ENCODE measurements around the gene ASTN1.

ASTN1 gene

DNA sequence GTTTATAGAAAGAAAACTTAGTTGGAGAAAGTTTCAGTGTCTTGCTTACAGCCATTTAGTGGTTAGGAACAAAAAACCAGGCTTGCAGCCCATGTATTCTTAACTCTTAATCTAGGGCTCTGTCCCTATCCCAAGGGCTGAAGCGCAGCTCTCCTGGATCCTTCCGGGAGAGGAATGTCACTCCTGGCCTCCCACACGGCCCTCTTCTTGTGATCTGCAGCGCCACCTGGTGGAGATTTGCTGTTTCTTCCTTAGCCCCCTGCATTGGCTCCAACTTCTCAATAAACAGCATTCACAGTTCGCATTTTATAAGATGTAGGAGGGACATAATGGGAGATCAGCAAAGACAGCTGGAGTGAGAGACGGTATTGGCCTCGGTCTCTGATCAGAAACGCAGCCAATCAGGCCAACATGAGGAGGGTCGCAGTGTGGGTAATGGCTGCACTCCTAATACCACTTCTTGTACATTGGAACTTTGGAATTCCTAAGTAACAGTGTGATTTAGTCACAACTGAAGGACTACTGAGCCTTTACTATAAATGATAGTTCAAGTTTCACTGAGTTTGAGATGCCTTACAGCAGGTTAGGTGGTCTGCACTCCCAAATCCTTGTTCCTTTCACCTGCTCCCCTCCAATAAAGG lies 283.4 kb downstream of the ASTN1 start:
- peak in 45 of 56 donors; percentile 4 to 81 (median 35) for DNase-seq

DNA sequence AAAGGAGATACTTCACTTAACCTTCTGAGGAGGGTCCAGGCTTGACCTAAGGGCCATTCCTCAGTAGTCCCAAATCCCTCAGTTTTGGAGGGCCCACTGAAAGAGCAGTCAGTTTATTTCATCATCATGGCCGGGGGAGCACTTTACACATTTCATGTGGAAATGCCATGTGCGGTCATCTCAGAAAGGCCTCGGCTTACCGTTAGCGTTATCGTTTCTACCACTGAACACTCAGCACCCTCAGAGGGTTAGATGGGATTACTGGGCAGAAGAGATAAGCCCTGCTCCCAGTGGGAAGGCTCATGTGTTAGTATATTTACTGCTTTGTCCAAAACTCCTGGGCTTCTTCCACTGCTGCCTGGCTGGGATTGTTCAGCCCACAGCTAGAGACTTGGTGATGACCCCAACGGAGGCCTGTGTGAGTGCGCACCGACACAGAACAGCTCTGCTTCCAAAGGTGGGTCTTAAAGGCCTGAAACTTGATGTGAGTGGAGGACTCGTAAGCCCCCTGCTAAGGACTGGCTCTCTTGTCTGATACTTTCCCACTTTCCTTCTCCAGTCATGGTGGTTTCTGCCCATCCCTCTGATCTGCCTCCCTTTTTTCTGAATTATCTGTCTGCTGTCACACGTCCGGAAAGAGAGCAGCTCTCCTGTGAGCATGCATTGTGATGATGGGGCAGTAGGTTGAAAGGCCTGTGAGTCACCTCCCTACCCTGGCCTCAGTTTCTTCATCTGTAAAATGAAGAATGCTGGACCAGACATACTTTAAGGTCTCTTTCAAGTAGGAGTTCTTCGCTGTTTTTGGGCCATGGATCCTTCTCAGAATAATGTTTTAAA lies 284.5 kb downstream of the ASTN1 start:
- DNase-seq: no peak

DNA sequence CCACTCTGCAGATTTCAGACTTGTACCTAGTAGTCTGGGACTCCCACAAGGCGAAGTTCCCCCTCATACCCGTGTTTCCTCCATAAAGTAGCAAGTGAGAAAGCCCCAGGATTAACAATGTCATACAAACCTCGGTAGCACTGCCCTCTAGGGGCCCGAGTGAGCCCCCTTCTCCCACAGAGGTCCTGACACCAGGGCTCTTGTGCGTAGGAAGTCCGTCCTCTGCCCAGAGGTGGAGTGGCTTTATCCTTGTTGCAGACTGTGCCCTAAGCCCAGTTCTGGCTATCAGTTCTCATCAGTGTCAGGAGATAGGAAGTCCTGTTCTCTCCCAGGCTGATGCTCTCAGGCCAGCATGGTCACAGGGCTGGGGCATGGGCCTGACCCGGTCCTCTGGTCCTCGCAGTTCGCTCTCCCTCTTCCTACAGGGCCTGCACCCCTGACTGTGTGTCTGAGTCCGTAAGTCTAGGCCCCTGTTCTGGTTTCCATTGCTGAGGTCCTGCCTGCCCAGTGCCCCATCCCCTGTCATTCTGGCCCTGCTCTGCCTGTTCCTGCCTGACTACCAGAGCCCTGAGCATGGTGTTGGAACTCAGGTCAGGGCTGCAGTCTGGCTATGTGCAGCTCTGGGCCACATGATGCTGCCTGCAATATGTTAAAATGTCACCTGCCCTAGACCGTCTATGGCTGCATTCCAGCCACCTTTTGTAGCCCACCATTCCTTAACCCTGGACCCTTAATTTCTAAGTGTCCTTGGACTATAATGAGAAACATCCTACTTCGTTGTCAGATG lies 285.6 kb downstream of the ASTN1 start:
- no peak for DNase-seq

DNA sequence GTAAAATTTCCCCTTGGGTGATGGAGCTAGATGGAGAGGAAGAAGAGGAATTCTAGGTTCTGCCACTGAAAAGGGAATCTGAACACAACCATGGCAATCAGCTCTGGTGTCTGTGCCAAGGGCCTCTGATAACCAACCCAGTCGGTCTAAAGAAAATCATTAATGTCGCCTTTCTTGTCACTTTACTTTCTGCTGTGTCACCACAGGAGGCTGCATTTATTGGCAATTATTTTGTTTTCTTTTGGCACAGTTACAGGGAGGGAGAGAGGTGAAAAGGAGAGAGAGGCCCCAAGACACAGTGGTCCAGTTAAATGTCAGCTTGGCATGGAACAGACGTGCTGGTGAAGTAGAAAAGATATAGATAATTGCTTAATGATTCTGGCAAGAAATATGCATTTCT lies 287.0 kb downstream of the ASTN1 start:
- no peak for DNase-seq

DNA sequence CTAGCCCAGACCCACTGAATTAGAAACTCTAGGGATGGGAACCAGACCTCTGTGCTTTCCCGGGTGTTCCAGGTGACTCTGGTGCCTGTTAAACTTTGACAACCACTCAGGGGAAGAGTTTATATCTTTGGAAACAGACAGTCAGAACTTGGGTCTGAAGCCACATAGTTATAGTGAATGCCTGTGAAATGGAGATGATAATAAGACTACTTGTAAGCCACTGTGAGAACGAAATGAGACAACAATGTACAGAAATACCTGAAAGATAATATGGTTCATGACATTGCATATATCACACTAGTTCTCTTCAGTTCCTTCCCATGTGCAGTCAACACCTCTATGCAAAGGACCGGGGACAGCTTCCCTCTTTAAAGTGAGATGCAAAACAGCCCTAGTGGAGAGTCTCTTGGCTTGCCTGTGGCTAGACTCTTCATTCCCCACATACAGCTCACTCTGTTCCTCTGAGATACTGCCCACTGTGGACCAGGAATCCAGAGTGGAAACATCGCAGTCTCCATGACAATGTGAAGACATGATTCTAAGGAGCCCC lies 287.5 kb downstream of the ASTN1 start:
- DNase-seq: no peak

DNA sequence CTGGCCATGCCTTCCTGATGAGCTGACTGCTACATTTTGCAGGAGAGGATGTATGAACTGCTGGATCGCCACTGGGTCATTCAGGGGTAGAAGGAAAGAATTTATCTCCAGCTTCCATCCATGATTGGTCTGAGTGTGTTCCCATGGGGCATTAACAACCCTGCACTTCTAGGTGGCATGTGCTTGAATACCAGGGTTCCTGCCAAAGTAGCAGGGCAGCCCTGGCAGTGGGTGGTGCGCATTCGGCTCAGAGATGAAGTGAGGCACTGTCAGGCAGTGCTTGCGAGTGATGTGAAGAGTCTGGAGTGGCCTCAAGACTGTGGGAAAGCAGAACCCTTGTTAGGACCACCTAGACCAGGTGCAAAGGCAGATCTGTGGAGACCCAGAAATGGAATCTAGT lies 294.9 kb downstream of the ASTN1 start:
- DNase-seq: no peak

DNA sequence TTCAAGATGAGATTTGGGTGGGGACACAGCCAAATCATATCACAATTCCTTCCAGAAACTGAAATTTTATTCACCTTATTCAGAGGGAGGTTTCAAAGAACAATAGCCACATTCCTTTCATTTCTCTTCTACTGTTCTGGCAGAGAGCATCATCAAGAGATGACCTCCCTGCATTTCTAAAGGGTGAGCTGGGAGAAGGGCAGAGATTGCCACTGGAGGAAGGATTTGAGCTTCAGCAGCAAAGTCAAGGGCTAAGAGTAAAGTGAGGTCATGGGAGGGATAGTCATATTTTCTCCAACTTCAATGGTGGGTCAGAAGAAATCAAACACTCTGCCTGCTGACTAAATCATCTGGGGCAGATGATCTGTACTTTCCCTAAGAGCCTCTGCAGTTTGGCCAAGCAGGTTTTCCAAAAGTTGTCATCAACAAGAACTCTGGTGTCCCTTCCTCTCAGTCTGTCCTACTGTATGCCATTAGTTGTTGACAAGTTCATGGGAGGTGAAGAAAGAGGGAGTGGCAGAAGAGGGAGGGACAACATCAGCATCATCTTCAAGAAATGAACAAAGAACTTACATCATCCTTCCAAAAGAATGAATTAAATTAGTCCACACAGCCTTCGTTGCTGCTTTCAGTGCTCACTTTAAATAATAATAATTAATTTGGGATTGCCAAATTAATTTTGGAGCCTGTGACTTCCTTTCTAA lies 298.3 kb downstream of the ASTN1 start:
- DNase-seq: no peak

DNA sequence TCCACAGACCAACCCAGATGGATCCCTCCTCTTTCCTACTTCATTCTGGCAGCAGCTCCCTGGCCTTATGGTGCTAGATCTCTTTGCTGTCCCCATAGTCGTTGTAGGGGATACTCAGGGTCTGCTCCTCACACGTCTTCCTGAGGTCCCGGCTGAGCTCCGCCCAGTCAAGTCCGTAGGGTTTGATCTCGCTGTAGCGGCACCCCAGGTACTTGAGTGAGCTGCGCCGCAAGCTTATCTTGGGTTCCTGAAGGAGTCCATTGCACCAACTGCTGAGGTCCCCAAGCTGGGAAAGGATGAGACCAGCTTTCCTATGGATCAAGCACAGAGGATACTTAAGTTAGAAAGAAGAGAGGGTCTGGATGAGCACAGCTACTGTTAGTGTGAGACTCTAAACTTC lies 300.3 kb downstream of the ASTN1 start:
- DNase-seq: no peak

DNA sequence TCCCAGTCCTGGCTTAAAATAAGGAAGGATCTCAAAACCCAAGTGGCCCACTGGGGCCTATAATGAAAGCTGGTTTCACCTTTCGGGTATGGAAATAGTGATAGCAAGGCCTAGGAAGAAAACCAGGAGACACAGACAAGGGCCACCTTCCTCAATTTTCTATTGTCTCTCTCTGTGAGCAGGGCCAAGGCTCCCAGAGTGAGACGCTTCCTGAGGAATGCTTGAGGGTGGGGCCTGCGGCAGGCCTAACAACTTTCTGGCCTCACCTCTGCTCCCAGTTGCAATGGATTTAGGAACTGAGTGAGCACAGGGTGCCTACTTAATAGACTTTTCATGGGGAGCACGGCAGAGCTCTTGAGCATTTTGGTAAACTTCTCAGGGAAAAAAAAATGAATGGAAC lies 300.9 kb downstream of the ASTN1 start:
- no peak for DNase-seq

DNA sequence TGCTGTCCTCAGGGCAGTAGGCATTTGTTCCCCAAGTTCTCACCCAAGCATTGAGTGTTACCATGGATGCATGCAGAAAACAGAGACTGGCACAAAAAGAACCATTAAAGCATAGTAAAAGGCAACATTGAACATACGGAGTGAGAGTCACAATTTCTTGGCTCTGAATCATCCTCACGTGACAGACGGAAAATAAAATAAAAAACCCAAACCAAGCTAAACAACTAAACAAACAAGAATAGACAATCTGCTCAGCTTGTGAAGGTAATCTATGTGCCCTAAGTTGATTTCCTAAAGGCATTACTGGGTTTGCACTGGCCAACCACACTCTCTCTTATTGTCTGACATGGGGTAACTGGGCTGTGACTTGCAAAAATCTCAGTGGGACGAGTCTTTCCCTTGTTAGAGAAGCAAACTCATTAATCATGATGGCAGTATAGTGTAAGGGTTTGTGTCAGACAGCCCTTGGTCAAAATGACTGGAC lies 306.0 kb downstream of the ASTN1 start:
- no peak for DNase-seq

DNA sequence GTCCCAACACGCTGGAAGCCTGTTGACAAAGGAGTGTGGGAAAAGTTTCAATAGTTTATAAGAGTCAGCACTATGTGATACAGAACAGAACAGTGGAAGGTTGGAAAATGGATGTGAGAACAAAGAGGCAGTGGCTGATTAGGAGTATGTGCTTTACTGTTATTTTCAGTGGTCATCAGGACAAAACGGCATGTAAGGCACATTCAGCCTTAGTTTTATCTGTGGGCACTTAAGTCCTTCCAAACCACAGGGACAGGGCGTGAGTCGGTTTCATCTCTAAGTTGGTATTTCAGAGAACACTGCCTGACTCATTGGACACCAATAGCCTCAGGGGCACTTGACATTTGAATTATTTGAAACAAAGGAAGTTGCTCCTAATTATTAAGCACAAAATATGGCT lies 306.9 kb downstream of the ASTN1 start:
- DNase-seq: no peak

DNA sequence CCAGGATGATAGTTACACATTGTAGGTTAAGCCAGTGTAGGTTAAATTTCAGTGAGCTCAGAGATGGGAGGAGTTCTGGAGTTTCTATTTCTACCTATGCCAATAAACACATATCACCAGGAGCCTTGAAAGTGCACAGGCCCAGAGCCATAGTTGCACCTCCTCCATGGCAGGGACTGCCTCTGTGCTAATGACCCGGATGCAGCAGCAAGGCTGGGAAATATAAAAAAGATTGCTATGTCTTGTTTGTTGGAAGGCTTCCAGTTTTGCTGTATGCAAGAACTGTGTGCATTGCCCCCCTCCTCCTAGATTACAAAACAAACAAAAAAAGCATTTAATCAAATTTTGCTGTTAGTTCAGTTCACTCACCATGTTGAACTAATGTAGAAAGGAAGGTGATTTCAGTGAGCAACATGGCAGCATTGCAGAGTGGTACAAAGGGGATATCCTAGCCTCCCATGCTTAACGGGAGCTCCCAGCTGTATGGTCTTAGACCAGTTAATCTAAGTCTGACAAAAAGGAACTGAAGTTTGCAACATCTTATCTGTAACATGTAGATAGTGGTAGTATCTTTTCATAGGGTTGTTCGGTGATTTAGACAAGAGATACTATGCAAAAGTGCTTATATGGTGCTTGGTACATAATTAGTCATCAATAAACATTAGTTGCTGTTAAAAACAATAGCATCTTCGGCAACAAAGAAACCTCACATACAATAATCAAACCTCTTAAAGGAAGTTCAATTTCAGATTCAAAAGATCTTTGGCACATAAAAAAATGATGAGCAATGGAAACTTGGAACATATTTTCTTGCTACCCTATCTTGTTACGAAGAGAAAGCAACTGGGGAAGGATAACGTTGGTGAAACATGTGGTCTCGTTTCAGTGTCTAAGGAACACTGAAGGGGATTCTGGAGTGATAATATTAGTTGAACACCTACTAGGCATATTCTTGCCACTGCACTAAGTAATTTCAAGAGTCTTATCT lies 309.5 kb downstream of the ASTN1 start:
- no peak for DNase-seq

DNA sequence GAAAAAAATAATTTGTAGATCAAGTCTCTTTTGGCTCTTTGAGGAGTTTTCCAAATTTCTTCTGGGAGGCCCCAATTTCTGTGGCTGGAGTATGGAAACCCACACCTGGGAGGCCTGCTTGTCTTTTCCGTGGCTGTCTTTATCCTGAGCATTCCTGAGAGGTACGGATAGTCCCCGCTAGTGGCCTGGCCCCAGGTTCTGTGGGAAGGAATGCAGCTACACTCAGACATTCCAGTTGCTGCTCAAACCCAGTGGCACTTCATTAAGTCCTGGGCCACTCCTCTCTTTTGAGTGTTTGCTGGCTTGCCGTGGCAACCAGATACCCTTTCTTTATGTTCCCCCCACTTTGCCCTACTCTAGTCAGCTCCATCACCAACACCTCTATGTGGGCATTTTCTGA lies 310.4 kb downstream of the ASTN1 start:
- no peak for DNase-seq

DNA sequence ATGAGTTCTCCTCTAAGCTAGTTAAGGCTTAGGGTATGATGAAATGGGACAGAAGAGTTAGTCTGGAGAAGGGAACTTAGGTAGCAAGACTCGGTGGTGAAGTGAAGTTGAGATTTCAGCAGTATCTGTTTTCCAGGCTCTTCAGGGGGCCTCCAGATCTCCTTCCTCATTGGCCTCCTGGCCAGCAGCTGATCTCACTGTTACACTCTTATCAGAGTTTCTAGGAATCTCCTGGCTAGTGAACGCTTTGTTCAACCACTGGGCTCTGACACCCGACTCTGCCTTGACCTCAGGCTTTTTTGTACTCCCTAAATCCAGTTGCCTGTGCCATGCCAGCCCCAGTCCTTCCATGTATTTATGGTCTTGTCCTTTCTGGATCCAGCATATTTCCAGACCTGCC lies 311.0 kb downstream of the ASTN1 start:
- DNase-seq: no peak

DNA sequence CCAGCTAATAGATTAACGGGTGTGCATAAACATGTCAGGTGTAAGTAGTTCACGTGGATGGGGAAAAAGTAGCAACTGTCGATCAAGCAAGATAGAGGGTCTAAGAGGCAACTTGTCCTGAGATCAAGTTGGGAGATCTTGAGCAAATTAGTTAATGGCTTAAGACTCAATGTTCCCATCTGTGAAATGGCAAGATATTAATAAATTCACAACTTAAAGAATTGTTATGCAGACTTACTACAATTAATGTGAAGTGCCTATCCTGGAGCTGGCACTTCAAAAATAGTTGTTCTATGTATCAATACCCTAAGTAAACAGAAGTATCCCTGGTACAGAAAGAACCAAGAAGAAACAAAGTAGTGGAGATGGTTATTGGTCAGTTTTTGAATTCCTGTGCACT lies 312.4 kb downstream of the ASTN1 start:
- DNase-seq: no peak

DNA sequence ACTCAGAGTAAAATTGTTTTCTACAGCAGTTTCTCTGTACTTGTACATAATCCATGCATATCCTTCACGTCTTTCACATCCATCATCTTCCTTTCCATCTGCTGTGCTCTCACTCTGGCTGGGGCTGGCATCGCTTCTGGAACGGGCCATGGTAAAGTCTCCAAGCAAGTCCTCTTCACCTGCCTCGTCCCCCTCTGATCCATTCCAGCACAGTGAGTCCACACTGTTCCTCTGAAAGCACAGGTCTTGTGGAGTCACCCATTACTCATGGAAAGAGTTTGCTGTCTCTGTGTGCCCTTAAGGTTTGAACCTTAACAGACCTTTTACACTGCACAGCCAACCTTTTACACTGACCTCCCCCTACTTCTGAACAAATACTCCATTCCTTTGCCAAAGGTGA lies 313.6 kb downstream of the ASTN1 start:
- DNase-seq: no peak

DNA sequence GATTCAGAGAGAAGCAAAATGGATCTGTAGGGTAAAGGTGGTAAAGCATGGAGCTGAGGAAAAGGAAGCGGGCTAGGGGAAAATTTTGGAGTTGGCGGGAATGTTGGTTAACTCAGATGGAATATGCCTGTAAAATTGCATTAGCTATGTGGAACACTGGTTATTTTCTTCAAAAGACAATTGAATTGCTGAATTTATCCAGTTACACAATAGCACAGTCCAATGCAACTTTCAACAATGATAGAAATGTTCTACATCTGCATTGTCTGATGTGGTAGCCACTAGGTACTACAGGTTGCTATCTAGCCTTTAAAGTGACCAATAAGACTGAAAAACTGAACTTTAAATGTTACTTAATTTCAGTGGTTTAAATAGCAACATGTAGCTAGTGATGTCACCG lies 315.2 kb downstream of the ASTN1 start:
- no peak for DNase-seq

DNA sequence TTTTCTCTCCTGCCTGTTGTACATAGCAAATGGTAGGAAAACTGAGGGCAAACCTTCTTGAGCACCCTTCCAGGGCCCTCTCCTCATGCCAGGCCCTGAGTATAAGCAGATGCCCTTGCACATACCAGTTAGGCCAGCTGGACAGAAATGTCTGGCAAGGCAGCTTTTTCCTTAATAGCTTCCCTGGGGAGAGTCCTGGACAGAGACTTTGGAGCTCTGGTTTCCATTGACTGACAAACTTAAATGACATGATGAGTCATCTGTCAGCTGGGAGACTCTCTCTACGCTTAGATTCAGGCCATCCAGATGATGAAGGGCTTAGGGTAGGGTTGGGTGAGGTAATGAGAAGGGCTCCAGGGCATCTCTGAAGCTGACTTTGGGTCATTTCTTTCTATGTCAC lies 317.5 kb downstream of the ASTN1 start:
- DNase-seq: no peak

DNA sequence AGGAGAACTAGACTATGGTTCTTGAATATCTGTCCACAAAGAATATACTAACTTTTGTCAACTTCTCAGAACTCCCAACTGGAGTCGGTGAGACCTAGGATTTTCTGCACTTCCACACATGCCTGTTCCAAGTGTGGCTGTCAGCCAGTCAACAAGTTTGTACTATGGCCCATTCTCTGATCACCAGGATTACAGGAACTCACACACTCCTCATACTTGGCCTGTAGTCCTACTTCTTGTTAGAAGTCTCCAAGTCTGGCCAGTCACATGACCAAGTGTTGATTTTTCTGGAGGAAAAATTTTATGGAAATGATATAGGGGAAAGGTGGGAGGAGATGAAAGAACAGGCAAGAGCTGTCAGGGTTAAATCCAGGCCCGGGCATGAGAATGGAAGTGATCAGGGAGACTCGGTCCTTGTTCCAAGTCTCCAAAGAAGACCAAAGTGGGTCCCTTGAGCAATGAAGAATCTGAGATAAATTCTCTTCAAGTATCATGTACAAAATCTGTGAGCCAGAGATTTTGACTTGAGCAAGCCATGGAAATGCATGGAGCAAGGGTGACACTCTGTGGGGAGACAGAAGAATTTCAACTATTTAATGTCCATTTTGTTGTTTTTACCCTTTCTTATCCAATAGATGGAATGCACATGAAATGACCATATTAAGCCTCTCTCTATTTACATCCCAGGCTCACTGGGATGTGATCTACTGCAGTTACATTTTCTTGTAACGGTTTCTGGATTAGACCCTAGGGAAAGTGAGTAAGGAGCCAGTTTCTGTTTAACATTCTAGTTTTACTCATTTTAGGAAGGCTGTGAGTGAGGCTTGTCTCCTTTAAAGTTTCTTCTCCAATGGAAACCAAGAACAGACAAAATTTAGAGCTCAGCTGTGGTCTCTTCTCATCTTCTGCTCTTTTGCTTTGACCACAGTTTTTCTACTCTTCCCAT lies 320.9 kb downstream of the ASTN1 start:
- DNase-seq: peak in 24 of 56 donors; percentile 0 to 26 (median 4)

Data from nucleus accumbens (tissue), 56 donors.